ENCODE results near the gene PRR12. TPM values are rescaled to one million over a fixed set of nuclear protein-coding genes. Genes with fewer than 3 reads are reported as not detected.

Gene PRR12
- total and polyA plus RNA-seq, 2 donors (not counting 3 experiments of a cell fraction or from before 2014, with no cell fraction given) = 1.9 to 37.0 TPM

DNA sequence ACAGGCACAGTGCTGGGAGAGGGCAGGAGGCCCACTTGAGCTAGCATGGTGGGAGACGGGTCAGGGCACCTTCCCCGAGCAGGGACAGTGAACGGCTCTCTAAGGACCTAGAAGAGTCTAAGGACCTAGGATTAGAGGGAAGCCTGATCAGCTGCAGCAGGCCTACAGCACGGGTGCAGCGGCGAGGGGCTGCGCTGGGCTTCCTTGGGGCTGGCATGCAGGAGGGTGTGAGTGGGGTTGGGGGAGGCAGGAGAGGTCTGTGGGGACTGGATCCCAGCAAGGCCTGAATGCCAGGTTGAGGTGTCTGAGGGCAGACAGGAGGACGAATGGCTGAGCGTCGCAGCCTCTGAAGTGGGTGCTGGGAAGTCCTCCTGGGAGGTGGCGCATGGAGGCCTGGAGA is 54.6 kb downstream of the PRR12 start:
- dilution Hi-C loops (cut with MboI; ENCODE audit: extremely low pct_ligation_motif_present, low sequenced_read_pairs) (no loop called here), intact Hi-C loops (cut with micrococcal nuclease) (no loop called here)
- peaks cover 47% of the 10 kb centered on the region for H3K79me2 ChIP-seq (ENCODE audit: control insufficient read depth, insufficient read depth, low read length)
- no peak for TF ChIP-seq POLR2A (IDR thresholded peaks at IDR 0.05; ENCODE audit: low read depth, low read length)
- TF ChIP-seq JUN (IDR thresholded peaks at IDR 0.05; ENCODE audit: borderline replicate concordance, insufficient read depth, insufficient read length, low read depth) = no peak
- no peak for TF ChIP-seq MAX (IDR thresholded peaks at IDR 0.05; ENCODE audit: insufficient read depth, insufficient read length)
- no peak for TF ChIP-seq FOS (IDR thresholded peaks at IDR 0.05; ENCODE audit: borderline replicate concordance, insufficient read depth, low read length)
- no peak for TF ChIP-seq POLR2AphosphoS5 (IDR thresholded peaks at IDR 0.05; ENCODE audit: insufficient read depth, low read depth, low read length)
- TF ChIP-seq, protein P1, sequence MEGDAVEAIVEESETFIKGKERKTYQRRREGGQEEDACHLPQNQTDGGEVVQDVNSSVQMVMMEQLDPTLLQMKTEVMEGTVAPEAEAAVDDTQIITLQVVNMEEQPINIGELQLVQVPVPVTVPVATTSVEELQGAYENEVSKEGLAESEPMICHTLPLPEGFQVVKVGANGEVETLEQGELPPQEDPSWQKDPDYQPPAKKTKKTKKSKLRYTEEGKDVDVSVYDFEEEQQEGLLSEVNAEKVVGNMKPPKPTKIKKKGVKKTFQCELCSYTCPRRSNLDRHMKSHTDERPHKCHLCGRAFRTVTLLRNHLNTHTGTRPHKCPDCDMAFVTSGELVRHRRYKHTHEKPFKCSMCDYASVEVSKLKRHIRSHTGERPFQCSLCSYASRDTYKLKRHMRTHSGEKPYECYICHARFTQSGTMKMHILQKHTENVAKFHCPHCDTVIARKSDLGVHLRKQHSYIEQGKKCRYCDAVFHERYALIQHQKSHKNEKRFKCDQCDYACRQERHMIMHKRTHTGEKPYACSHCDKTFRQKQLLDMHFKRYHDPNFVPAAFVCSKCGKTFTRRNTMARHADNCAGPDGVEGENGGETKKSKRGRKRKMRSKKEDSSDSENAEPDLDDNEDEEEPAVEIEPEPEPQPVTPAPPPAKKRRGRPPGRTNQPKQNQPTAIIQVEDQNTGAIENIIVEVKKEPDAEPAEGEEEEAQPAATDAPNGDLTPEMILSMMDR (IDR thresholded peaks at IDR 0.05; ENCODE audit: extremely low read depth in 1 of 2, insufficient read depth in 1 of 2, low read depth in 1 of 2, low read length in 2 of 2) = no peak
- no peak for TF ChIP-seq MYC (IDR thresholded peaks at IDR 0.05; ENCODE audit: low read depth, low read length)
- TF ChIP-seq EZH2 (IDR thresholded peaks at IDR 0.05; ENCODE audit: borderline replicate concordance, low read depth, low read length, severe bottlenecking) = no peak
- TF ChIP-seq GATA2 (IDR thresholded peaks at IDR 0.05; ENCODE audit: insufficient read depth, insufficient read length, low read depth, low read length) = no peak
- H3K27me3 ChIP-seq (ENCODE audit: control insufficient read depth in 2 of 2, insufficient read depth in 2 of 2, low read length in 2 of 2) = no peaks in the 10 kb centered on the region
- H3K9ac ChIP-seq (replicated peaks; ENCODE audit: extremely low read depth, insufficient read depth, low read length) = no peak overlapping the region
- no peak overlapping the region for H3K4me2 ChIP-seq (ENCODE audit: insufficient read depth, low read length)
- H3K27ac ChIP-seq (ENCODE audit: insufficient read depth, low read depth, low read length) = no peak overlapping the region
- no peaks in the 10 kb centered on the region for H4K20me1 ChIP-seq (replicated peaks; ENCODE audit: control insufficient read depth, extremely low read depth, insufficient read depth, low read length)
- FAIRE-seq (no peak), DNase-seq (ENCODE audit: low read depth, low spot score) (no peak)
- no peaks in the 10 kb centered on the region for H3K9me3 ChIP-seq (replicated peaks; ENCODE audit: control insufficient read depth, insufficient read depth, low read length)
- CTCF ChIA-PET = no interaction called here
- H2AFZ ChIP-seq (ENCODE audit: low read depth, low read length) = no peak overlapping the region
- POLR2A ChIA-PET = no interaction called here
- peaks cover 2 to 31% of the 10 kb centered on the region in 2 experiments for H3K36me3 ChIP-seq (ENCODE audit: control insufficient read depth in 2 of 2, extremely low read depth in 1 of 2, insufficient read depth in 2 of 2, low read length in 2 of 2)
- no peaks in the 10 kb centered on the region for H3K9me1 ChIP-seq (replicated peaks; ENCODE audit: control insufficient read depth, extremely low read depth, insufficient read depth, low read length)
- H3K4me3 ChIP-seq (replicated peaks in 1 of 3; ENCODE audit: insufficient read depth in 1 of 3, low read depth in 1 of 3, low read length in 3 of 3) = no peak overlapping the region
- H3K4me1 ChIP-seq (ENCODE audit: control insufficient read depth, extremely low read depth, insufficient read depth, low read length) = peaks cover 22% of the 10 kb centered on the region
- BruUV-seq (replicated peaks) = no TSS peak
